ENCODE data around the gene INF2.

The INF2 gene

DNA sequence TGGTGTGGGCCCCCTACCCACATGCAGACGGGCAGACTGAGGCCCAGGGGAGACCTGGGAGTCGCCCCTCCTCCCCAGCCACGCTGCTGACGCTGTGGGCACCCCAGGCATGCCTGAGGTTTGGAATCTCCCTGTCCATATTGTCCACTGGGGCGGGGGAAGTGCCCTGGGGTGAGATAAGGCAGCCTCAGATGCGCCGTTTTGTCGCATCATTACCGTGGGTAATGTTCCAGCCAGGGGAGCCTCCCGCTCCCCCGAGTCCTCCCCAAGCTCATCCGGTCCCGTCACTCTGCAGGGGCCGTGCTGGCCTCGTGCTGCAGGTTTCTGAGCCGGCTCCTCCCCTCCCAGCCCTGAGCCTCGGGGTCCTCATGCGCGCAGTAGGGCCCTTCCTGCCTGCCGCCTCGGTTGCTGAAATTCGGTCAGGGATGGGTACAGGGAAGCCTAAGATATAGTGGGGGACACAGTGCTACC, 11.4 kb downstream of the INF2 start:
- Histone ChIP-seq H3K27me3 (replicated peaks; ENCODE audit: insufficient read depth, low read length) (no peaks in the 10 kb centered on the region), H3K9me3 (replicated peaks; ENCODE audit: insufficient read depth, low read length) (no peaks in the 10 kb centered on the region), H4K20me1 (ENCODE audit: insufficient read depth, low read length) (no peaks in the 10 kb centered on the region), H3K79me2 (ENCODE audit: low read length) (no peaks in the 10 kb centered on the region), H3K36me3 (replicated peaks; ENCODE audit: insufficient read depth, low read length) (no peaks in the 10 kb centered on the region), H3F3A (ENCODE audit: insufficient read depth, low read length) (no peaks in the 10 kb centered on the region), H3K4me3 (ENCODE audit: low read length) (no peak overlapping the region), H3K4me2 (ENCODE audit: low read depth, low read length) (no peak overlapping the region), H3K9ac (ENCODE audit: low read length) (no peak overlapping the region), H3K9me2 (replicated peaks; ENCODE audit: insufficient read depth, low read length) (no peaks in the 10 kb centered on the region), H2AFZ (ENCODE audit: low read length) (no peak overlapping the region), H3K27ac (ENCODE audit: low read length) (no peak overlapping the region), H3K4me1 (ENCODE audit: low read length) (no peaks in the 10 kb centered on the region)
- no peak for DNase-seq
- TF ChIP-seq, protein P1, sequence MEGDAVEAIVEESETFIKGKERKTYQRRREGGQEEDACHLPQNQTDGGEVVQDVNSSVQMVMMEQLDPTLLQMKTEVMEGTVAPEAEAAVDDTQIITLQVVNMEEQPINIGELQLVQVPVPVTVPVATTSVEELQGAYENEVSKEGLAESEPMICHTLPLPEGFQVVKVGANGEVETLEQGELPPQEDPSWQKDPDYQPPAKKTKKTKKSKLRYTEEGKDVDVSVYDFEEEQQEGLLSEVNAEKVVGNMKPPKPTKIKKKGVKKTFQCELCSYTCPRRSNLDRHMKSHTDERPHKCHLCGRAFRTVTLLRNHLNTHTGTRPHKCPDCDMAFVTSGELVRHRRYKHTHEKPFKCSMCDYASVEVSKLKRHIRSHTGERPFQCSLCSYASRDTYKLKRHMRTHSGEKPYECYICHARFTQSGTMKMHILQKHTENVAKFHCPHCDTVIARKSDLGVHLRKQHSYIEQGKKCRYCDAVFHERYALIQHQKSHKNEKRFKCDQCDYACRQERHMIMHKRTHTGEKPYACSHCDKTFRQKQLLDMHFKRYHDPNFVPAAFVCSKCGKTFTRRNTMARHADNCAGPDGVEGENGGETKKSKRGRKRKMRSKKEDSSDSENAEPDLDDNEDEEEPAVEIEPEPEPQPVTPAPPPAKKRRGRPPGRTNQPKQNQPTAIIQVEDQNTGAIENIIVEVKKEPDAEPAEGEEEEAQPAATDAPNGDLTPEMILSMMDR (IDR thresholded peaks at IDR 0.05; ENCODE audit: low read length) = no peak
- no peak for TF ChIP-seq EZH2phosphoT487 (IDR thresholded peaks at IDR 0.05; ENCODE audit: low read length)

DNA sequence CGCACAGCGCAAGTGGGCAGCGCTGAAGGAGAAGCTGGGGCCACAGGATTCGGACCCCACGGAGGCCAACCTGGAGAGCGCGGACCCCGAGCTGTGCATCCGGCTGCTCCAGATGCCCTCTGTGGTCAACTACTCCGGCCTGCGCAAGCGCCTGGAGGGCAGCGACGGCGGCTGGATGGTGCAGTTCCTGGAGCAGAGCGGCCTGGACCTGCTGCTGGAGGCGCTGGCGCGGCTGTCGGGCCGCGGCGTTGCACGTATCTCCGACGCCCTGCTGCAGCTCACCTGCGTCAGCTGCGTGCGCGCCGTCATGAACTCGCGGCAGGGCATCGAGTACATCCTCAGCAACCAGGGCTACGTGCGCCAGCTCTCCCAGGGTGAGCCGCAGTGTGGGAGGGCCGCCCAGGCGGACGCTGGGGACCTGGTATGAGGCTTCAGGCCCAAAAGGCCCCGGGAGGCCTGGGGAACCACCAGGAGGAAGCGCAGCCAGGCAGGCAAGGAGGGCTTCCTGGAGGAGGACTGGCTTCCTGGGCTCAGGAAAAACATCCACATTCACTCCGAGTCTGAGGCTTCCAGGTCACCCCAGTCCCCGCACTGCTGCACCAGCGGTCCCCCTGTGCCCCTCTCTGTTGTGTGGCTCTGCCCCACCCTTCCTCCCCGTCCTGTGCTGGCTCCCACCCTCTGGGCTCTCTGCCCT, 12.1 kb downstream of the INF2 start:
- Histone ChIP-seq H3K9me3 (replicated peaks; ENCODE audit: insufficient read depth, low read length) (no peaks in the 10 kb centered on the region), H2AFZ (ENCODE audit: low read length) (no peak overlapping the region), H3K9me2 (replicated peaks; ENCODE audit: insufficient read depth, low read length) (no peaks in the 10 kb centered on the region), H3K9ac (ENCODE audit: low read length) (no peak overlapping the region), H3K4me3 (ENCODE audit: low read length) (no peak overlapping the region), H3K4me2 (ENCODE audit: low read depth, low read length) (no peak overlapping the region), H4K20me1 (ENCODE audit: insufficient read depth, low read length) (no peaks in the 10 kb centered on the region), H3K27ac (ENCODE audit: low read length) (no peak overlapping the region), H3K36me3 (replicated peaks; ENCODE audit: insufficient read depth, low read length) (no peaks in the 10 kb centered on the region), H3K27me3 (replicated peaks; ENCODE audit: insufficient read depth, low read length) (no peaks in the 10 kb centered on the region), H3K79me2 (ENCODE audit: low read length) (no peaks in the 10 kb centered on the region), H3F3A (ENCODE audit: insufficient read depth, low read length) (no peaks in the 10 kb centered on the region), H3K4me1 (ENCODE audit: low read length) (no peaks in the 10 kb centered on the region)
- no peak for DNase-seq
- TF ChIP-seq EZH2phosphoT487 (IDR thresholded peaks at IDR 0.05; ENCODE audit: low read length) (no peak), EZH2 (optimal IDR thresholded peaks at IDR 0.05; ENCODE audit: low read depth, low read length) (no peak)
- TF ChIP-seq, protein P1 (IDR thresholded peaks at IDR 0.05; ENCODE audit: low read length) = no peak

DNA sequence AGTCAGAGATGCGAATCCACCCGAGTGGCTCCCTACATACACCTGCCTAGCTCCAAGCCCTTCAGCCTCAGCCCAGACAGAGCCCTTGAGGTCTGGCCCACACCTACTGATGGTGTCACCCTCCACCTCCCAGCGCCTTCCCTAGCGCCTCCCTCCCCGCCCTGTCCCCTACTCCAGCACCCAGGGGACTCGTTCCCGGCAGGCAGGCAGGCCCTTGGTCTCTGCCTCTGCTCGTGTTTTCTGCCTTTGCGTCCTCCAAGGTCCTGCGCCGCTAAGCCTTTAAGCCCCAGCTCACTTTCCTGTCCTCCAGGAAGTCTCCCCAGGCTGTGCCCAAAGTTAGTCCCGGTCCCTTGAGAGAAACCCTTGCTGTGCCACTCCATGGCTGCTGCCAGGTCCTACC, 12.7 kb downstream of the INF2 start:
- Histone ChIP-seq H3K4me3 (ENCODE audit: low read length) (no peak overlapping the region), H4K20me1 (ENCODE audit: insufficient read depth, low read length) (no peaks in the 10 kb centered on the region), H3K79me2 (ENCODE audit: low read length) (no peaks in the 10 kb centered on the region), H3K36me3 (replicated peaks; ENCODE audit: insufficient read depth, low read length) (no peaks in the 10 kb centered on the region), H3K4me1 (ENCODE audit: low read length) (no peaks in the 10 kb centered on the region), H2AFZ (ENCODE audit: low read length) (no peak overlapping the region), H3K9me2 (replicated peaks; ENCODE audit: insufficient read depth, low read length) (no peaks in the 10 kb centered on the region), H3K4me2 (ENCODE audit: low read depth, low read length) (no peak overlapping the region), H3K27me3 (replicated peaks; ENCODE audit: insufficient read depth, low read length) (no peaks in the 10 kb centered on the region), H3K27ac (ENCODE audit: low read length) (no peak overlapping the region), H3K9ac (ENCODE audit: low read length) (no peak overlapping the region), H3F3A (ENCODE audit: insufficient read depth, low read length) (no peaks in the 10 kb centered on the region), H3K9me3 (replicated peaks; ENCODE audit: insufficient read depth, low read length) (no peaks in the 10 kb centered on the region)
- no peak for DNase-seq
- TF ChIP-seq EZH2 (optimal IDR thresholded peaks at IDR 0.05; ENCODE audit: low read depth, low read length) = no peak
- TF ChIP-seq EZH2phosphoT487 (IDR thresholded peaks at IDR 0.05; ENCODE audit: low read length) = no peak
- TF ChIP-seq, protein P1 (IDR thresholded peaks at IDR 0.05; ENCODE audit: low read length) = no peak

Data from MM.1S (cell line).